Large intestine (tissue), 3 donors: ENCODE results near the gene DISP2. TPM values are rescaled to one million over a fixed set of nuclear protein-coding genes. Genes with fewer than 3 reads are reported as not detected.

ENCODE experiments used
- DNase-seq, 2 donors: peaks; one replicate each; pipeline versions ENCODE4 v3.0.0 to v3.0.0-alpha.2; 2013
- H3K27ac ChIP-seq: one replicate; pipeline ENCODE4 v1.5.1; 2013; ENCODE audit warnings: low read length
- H3K27me3 ChIP-seq: 2 replicates; pipeline ENCODE4 v1.6.1; 2013; ENCODE audit warnings: low read length; ENCODE audit not compliant: control insufficient read depth, insufficient read depth
- H3K36me3 ChIP-seq: 2 replicates; pipeline ENCODE4 v1.6.1; 2013; ENCODE audit warnings: low read length; ENCODE audit not compliant: control insufficient read depth, insufficient read depth
- H3K4me1 ChIP-seq: one replicate; pipeline ENCODE4 v1.6.1; 2013; ENCODE audit warnings: low read length; ENCODE audit not compliant: control insufficient read depth, insufficient read depth
- H3K4me3 ChIP-seq: one replicate; pipeline ENCODE4 v1.5.1; 2013; ENCODE audit warnings: low read length
- H3K9me3 ChIP-seq: one replicate; pipeline ENCODE4 v1.6.1; 2013; ENCODE audit warnings: mild to moderate bottlenecking, low read depth, low read length, moderate library complexity; ENCODE audit not compliant: control insufficient read depth
- WGBS: methylation state at CpG from one replicate; pipeline ENCODE4 v1.1.5; 2013; ENCODE audit warnings: low lambda C conversion rate; ENCODE audit not compliant: insufficient coverage; 5-methylcytosine and 5-hydroxymethylcytosine counted together
- polyA plus RNA-seq: library from polyadenylated mRNA; unstranded; fragments of 120-200 nt; gene quantifications from one replicate; pipeline ENCODE4 v1.2.1, GENCODE V29; 2013

Gene DISP2
- polyA plus RNA-seq, 1 donor = 4.6 TPM

GRCh38 chr15:40392986-40393948 lies 35.2 kb downstream of the DISP2 start:
- peak in 1 of 2 donors; percentile 30 for DNase-seq
- 65% methylated on average over 2 of the region's 4 CpGs for WGBS
- peaks cover 36% of the 10 kb centered on the region for H3K36me3 ChIP-seq
- peaks cover 6% of the 10 kb centered on the region for H3K4me1 ChIP-seq
- peak overlapping the region; percentile 24 for H3K27ac ChIP-seq
- H3K9me3 ChIP-seq = no peaks in the 10 kb centered on the region
- H3K27me3 ChIP-seq = no peaks in the 10 kb centered on the region
- no peak overlapping the region for H3K4me3 ChIP-seq

- Histone ChIP-seq H3K27ac (no peak overlapping the region), H3K36me3 (peaks cover 10% of the 10 kb centered on the region), H3K9me3 (no peaks in the 10 kb centered on the region), H3K4me1 (peaks cover 6% of the 10 kb centered on the region), H3K4me3 (no peak overlapping the region), H3K27me3 (no peaks in the 10 kb centered on the region)
- no CpG with 5 or more reads among the region's 8 CpGs for whole genome bisulfite sequencing
- DNase-seq = no peak
Observed at GRCh38 chr15:40397688-40398412, 39.8 kb downstream of the DISP2 start.

- H3K27ac ChIP-seq = no peak overlapping the region
- WGBS = no CpG with 5 or more reads among the region's 4 CpGs
- H3K36me3 ChIP-seq = peaks cover 5% of the 10 kb centered on the region
- no peaks in the 10 kb centered on the region for H3K27me3 ChIP-seq
- no peak overlapping the region for H3K4me3 ChIP-seq
- DNase-seq = no peak
- H3K4me1 ChIP-seq = peaks cover 5% of the 10 kb centered on the region
- no peaks in the 10 kb centered on the region for H3K9me3 ChIP-seq
Observed at GRCh38 chr15:40398413-40398873, 40.4 kb downstream of the DISP2 start.

- Histone ChIP-seq H3K4me1 (no peaks in the 10 kb centered on the region), H3K4me3 (no peak overlapping the region), H3K36me3 (peaks cover 3% of the 10 kb centered on the region), H3K27ac (no peak overlapping the region), H3K27me3 (no peaks in the 10 kb centered on the region), H3K9me3 (no peaks in the 10 kb centered on the region)
- no CpG with 5 or more reads among the region's 7 CpGs for WGBS
- no peak for DNase-seq
Observed at GRCh38 chr15:40399370-40399769, 41.4 kb downstream of the DISP2 start.

- Histone ChIP-seq H3K4me1 (no peaks in the 10 kb centered on the region), H3K36me3 (peaks cover 21% of the 10 kb centered on the region), H3K27ac (peak within 1 kb of the TSS; percentile 47), H3K9me3 (no peaks in the 10 kb centered on the region), H3K4me3 (peak within 1 kb of the TSS; percentile 73), H3K27me3 (no peaks in the 10 kb centered on the region)
- peak; percentile 92 to 94 for DNase-seq
- WGBS = no CpG with 5 or more reads among the region's 54 CpGs
Observed at GRCh38 chr15:40405501-40406381, 47.7 kb downstream of the DISP2 start, which contains the start of gene IVD. TSS of gene IVD (plus strand) at chr15:40405795. CDS start at chr15:40405828, 33 bp downstream.

- Histone ChIP-seq H3K9me3 (no peaks in the 10 kb centered on the region), H3K27ac (no peak overlapping the region), H3K4me1 (peaks cover 2% of the 10 kb centered on the region), H3K36me3 (peaks cover 35% of the 10 kb centered on the region), H3K27me3 (no peaks in the 10 kb centered on the region), H3K4me3 (no peak overlapping the region)
- DNase-seq = no peak
- no CpG with 5 or more reads among the region's 8 CpGs for WGBS
Observed at GRCh38 chr15:40407330-40407990, 49.4 kb downstream of the DISP2 start.

GRCh38 chr15:40409366-40409765 lies 51.3 kb downstream of the DISP2 start:
- DNase-seq = no peak
- no peak overlapping the region for H3K4me3 ChIP-seq
- H3K36me3 ChIP-seq = peaks cover 54% of the 10 kb centered on the region
- no peak overlapping the region for H3K27ac ChIP-seq
- no peaks in the 10 kb centered on the region for H3K9me3 ChIP-seq
- no CpG with 5 or more reads among the region's 3 CpGs for WGBS
- peaks cover 7% of the 10 kb centered on the region for H3K4me1 ChIP-seq
- no peaks in the 10 kb centered on the region for H3K27me3 ChIP-seq

- DNase-seq = no peak
- peaks cover 7% of the 10 kb centered on the region for H3K4me1 ChIP-seq
- WGBS = no CpG with 5 or more reads among the region's 11 CpGs
- H3K27me3 ChIP-seq = no peaks in the 10 kb centered on the region
- no peak overlapping the region for H3K27ac ChIP-seq
- H3K36me3 ChIP-seq = peaks cover 65% of the 10 kb centered on the region
- no peak overlapping the region for H3K4me3 ChIP-seq
- H3K9me3 ChIP-seq = no peaks in the 10 kb centered on the region
Observed at GRCh38 chr15:40410476-40410875, 52.5 kb downstream of the DISP2 start.

GRCh38 chr15:40412095-40412759 lies 54.2 kb downstream of the DISP2 start:
- Histone ChIP-seq H3K4me1 (peaks cover 7% of the 10 kb centered on the region), H3K36me3 (peaks cover 77% of the 10 kb centered on the region), H3K4me3 (no peak overlapping the region), H3K9me3 (no peaks in the 10 kb centered on the region), H3K27ac (no peak overlapping the region), H3K27me3 (no peaks in the 10 kb centered on the region)
- DNase-seq = peak; percentile 74 to 85
- 67% methylated on average over 1 of the region's 7 CpGs for WGBS
